ENCODE data around the gene CCDC174. TPM values are rescaled to one million over a fixed set of nuclear protein-coding genes. Genes with fewer than 3 reads are reported as not detected.

The CCDC174 gene
- total and polyA plus RNA-seq, 4 donors, result 4.9 to 14.2 (median 7.0) TPM

GRCh38 chr3:14641346-14641745 is 10.2 kb upstream of the CCDC174 start:
- no peaks in the 10 kb centered on the region for H3K27me3 ChIP-seq (ENCODE audit: control insufficient read depth in 4 of 4, insufficient read depth in 4 of 4, low read length in 3 of 4)
- no peak for DNase-seq (ENCODE audit: low spot score)
- no peak overlapping the region for H3K4me3 ChIP-seq (ENCODE audit: low read depth in 1 of 3, low read length in 3 of 3)
- H3K27ac ChIP-seq (ENCODE audit: low read depth in 1 of 2, low read length in 2 of 2), result no peak overlapping the region
- peaks cover 0 to 2% (median 0%) of the 10 kb centered on the region in 4 donors for H3K9me3 ChIP-seq (ENCODE audit: control insufficient read depth in 4 of 4, low read length in 3 of 4)
- 92% methylated on average over 4 of the region's 4 CpGs for WGBS
- no peak overlapping the region for H3K9ac ChIP-seq (ENCODE audit: low read depth in 1 of 2, low read length in 2 of 2)
- H3K36me3 ChIP-seq (ENCODE audit: control insufficient read depth in 4 of 4, insufficient read depth in 3 of 4, low read depth in 1 of 4, low read length in 3 of 4), result no peaks in the 10 kb centered on the region
- TF ChIP-seq ZBTB33 (IDR thresholded peaks at IDR 0.05) (no peak), REST (IDR thresholded peaks at IDR 0.05) (no peak), EGR1 (IDR thresholded peaks at IDR 0.05; ENCODE audit: low read depth in 2 of 2) (no peak), RXRA (IDR thresholded peaks at IDR 0.05) (no peak), SP1 (IDR thresholded peaks at IDR 0.05) (no peak), FOXA2 (IDR thresholded peaks at IDR 0.05) (no peak), TAF1 (conservative IDR thresholded peaks at IDR 0.05) (no peak), NR2F2 (IDR thresholded peaks at IDR 0.05) (no peak), YY1 (IDR thresholded peaks at IDR 0.05) (no peak), JUND (IDR thresholded peaks at IDR 0.05) (no peak)
- H3K4me1 ChIP-seq (ENCODE audit: control insufficient read depth in 4 of 4, insufficient read depth in 4 of 4, low read length in 3 of 4), result no peaks in the 10 kb centered on the region

GRCh38 chr3:14645453-14645852 is 6.1 kb upstream of the CCDC174 start:
- 92% methylated on average over 5 of the region's 5 CpGs for WGBS
- no peak for DNase-seq (ENCODE audit: low spot score)
- no peaks in the 10 kb centered on the region for H3K27me3 ChIP-seq (ENCODE audit: control insufficient read depth in 4 of 4, insufficient read depth in 4 of 4, low read length in 3 of 4)
- no peak overlapping the region for H3K4me3 ChIP-seq (ENCODE audit: low read depth in 1 of 3, low read length in 3 of 3)
- TF ChIP-seq CTCF (IDR thresholded peaks at IDR 0.05; ENCODE audit: low read depth, low read length, missing input control) (no peak), FOXA1 (IDR thresholded peaks at IDR 0.05) (no peak)
- H3K27ac ChIP-seq (ENCODE audit: low read depth in 1 of 2, low read length in 2 of 2), result no peak overlapping the region
- H3K9ac ChIP-seq (ENCODE audit: low read depth in 1 of 2, low read length in 2 of 2), result no peak overlapping the region
- no peaks in the 10 kb centered on the region for H3K36me3 ChIP-seq (ENCODE audit: control insufficient read depth in 4 of 4, insufficient read depth in 3 of 4, low read depth in 1 of 4, low read length in 3 of 4)
- no peaks in the 10 kb centered on the region for H3K9me3 ChIP-seq (ENCODE audit: control insufficient read depth in 4 of 4, low read length in 3 of 4)
- peaks cover 3 to 19% (median 18%) of the 10 kb centered on the region in 4 donors for H3K4me1 ChIP-seq (ENCODE audit: control insufficient read depth in 4 of 4, insufficient read depth in 4 of 4, low read length in 3 of 4)

Measured in liver (tissue), 9 donors.